Measurements from ENCODE around the gene TNFAIP8. TPM values are rescaled to one million over a fixed set of nuclear protein-coding genes. Genes with fewer than 3 reads are reported as not detected.

Gene TNFAIP8
- total and polyA plus RNA-seq, 2 experiments from 2014 or later, result 18.3 to 37.6 TPM

DNA sequence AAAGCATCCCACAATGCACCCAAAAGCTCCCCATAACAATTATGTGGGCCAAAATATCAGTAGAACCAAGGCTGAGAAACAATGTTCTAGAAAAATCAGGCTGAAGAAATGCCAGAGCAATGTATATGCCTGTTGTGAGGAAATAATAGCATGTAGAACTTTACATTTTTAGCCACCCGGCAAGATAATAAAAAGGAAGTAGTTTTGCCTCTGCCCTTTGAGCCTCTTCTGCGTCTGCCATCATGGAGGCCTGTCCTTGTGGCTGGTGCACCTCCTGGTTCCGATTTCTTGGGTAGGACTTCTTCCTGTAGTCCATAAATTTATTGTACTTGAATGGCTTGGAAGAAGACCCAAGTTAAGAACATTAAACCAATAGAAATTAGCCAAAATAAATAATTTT is 38.9 kb upstream of the TNFAIP8 start:
- H3K27ac ChIP-seq, result no peak overlapping the region
- peaks cover 10% of the 10 kb centered on the region for H3K4me1 ChIP-seq (ENCODE audit: insufficient read depth)
- H3K36me3 ChIP-seq (replicated peaks; ENCODE audit: insufficient read depth, low read depth), result no peaks in the 10 kb centered on the region
- H3K4me3 ChIP-seq, result no peak overlapping the region
- H3K9me2 ChIP-seq (replicated peaks; ENCODE audit: insufficient read depth), result no peaks in the 10 kb centered on the region
- TF ChIP-seq EZH2phosphoT487 (IDR thresholded peaks at IDR 0.05; ENCODE audit: low read depth, severe bottlenecking, unreplicated experiment) (no peak), EZH2 (IDR thresholded peaks at IDR 0.05; ENCODE audit: borderline replicate concordance) (no peak)
- TF ChIP-seq, protein P1, sequence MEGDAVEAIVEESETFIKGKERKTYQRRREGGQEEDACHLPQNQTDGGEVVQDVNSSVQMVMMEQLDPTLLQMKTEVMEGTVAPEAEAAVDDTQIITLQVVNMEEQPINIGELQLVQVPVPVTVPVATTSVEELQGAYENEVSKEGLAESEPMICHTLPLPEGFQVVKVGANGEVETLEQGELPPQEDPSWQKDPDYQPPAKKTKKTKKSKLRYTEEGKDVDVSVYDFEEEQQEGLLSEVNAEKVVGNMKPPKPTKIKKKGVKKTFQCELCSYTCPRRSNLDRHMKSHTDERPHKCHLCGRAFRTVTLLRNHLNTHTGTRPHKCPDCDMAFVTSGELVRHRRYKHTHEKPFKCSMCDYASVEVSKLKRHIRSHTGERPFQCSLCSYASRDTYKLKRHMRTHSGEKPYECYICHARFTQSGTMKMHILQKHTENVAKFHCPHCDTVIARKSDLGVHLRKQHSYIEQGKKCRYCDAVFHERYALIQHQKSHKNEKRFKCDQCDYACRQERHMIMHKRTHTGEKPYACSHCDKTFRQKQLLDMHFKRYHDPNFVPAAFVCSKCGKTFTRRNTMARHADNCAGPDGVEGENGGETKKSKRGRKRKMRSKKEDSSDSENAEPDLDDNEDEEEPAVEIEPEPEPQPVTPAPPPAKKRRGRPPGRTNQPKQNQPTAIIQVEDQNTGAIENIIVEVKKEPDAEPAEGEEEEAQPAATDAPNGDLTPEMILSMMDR (IDR thresholded peaks at IDR 0.05; ENCODE audit: poor library complexity), result no peak
- no peaks in the 10 kb centered on the region for H3K27me3 ChIP-seq
- WGBS (ENCODE audit: low lambda C conversion rate, missing lambda C conversion rate), result 93% methylated on average over 3 of the region's 3 CpGs
- no peak overlapping the region for H3K4me2 ChIP-seq
- no peak for DNase-seq (ENCODE audit: low spot score)
- H3K9me3 ChIP-seq (ENCODE audit: low read depth), result no peaks in the 10 kb centered on the region
- no peak overlapping the region for H2AFZ ChIP-seq
- H4K20me1 ChIP-seq (ENCODE audit: insufficient read depth, poor library complexity, severe bottlenecking), result no peaks in the 10 kb centered on the region
- H3K79me2 ChIP-seq, result peaks cover 10% of the 10 kb centered on the region

DNA sequence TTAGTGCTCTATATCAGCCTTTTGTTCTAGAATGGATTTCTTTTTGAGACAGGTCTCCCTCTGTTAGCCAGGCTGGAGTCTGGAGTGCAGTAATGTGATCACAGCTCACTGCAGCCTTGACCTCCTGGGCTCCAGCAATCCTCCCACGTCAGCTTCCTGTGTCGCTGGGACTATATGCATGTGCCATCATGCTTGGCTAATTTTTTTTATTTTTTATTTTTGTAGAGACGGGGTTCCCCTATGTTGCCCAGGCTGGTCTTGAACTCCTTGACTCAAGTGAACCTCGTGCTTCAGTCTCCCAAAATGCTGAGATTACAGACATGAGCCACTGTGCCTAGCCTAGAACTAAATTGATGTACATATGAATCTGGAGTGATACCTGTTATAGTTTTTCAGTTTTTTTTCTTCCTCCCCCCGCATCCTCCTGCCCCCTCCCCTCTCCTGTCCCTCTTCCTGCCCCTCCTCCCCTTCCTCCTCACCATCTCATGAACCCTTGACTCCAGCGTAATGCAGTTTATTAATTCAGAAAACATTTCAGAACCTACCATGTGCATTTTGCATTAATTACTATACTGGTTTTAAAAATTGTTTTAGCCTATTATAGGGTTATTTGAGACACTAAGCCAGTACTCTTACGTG is 37.4 kb upstream of the TNFAIP8 start:
- WGBS (ENCODE audit: low lambda C conversion rate, missing lambda C conversion rate), result 92% methylated on average over 6 of the region's 7 CpGs
- H3K4me3 ChIP-seq, result no peak overlapping the region
- H3K27me3 ChIP-seq, result no peaks in the 10 kb centered on the region
- no peak overlapping the region for H2AFZ ChIP-seq
- TF ChIP-seq EZH2phosphoT487 (IDR thresholded peaks at IDR 0.05; ENCODE audit: low read depth, severe bottlenecking, unreplicated experiment) (no peak), EZH2 (IDR thresholded peaks at IDR 0.05; ENCODE audit: borderline replicate concordance) (no peak)
- TF ChIP-seq, protein P1 (IDR thresholded peaks at IDR 0.05; ENCODE audit: poor library complexity), result no peak
- H3K4me2 ChIP-seq, result no peak overlapping the region
- DNase-seq (ENCODE audit: low spot score), result no peak
- H4K20me1 ChIP-seq (ENCODE audit: insufficient read depth, poor library complexity, severe bottlenecking), result no peaks in the 10 kb centered on the region
- H3K4me1 ChIP-seq (ENCODE audit: insufficient read depth), result peaks cover 15% of the 10 kb centered on the region
- H3K36me3 ChIP-seq (replicated peaks; ENCODE audit: insufficient read depth, low read depth), result no peaks in the 10 kb centered on the region
- H3K27ac ChIP-seq, result no peak overlapping the region
- H3K9me2 ChIP-seq (replicated peaks; ENCODE audit: insufficient read depth), result no peaks in the 10 kb centered on the region
- H3K79me2 ChIP-seq, result peaks cover 19% of the 10 kb centered on the region
- H3K9me3 ChIP-seq (ENCODE audit: low read depth), result no peaks in the 10 kb centered on the region

DNA sequence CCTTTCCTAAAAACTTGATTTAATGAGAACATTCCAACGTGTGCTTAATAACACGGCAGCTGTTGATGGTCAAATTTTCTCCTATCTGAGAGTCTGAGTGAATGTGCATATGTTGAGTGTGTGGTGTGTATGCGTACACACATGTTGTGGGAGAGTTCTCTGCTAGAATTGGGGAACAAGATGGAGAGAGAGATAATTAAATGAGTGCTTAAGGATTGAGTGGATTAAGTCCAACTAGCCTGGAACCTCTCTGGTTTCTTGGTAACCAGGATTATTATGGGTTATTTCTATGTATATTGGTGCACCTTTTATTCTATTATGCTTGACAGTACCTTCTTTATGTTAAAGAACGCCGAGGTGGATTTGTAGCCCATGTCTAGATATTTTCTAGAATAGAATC is 36.4 kb upstream of the TNFAIP8 start:
- DNase-seq (ENCODE audit: low spot score), result no peak
- Histone ChIP-seq H3K4me3 (no peak overlapping the region), H3K9me2 (replicated peaks; ENCODE audit: insufficient read depth) (no peaks in the 10 kb centered on the region), H4K20me1 (ENCODE audit: insufficient read depth, poor library complexity, severe bottlenecking) (no peaks in the 10 kb centered on the region), H3K36me3 (replicated peaks; ENCODE audit: insufficient read depth, low read depth) (no peaks in the 10 kb centered on the region), H3K27ac (no peak overlapping the region), H3K79me2 (peaks cover 19% of the 10 kb centered on the region), H2AFZ (no peak overlapping the region), H3K9me3 (ENCODE audit: low read depth) (no peaks in the 10 kb centered on the region), H3K4me1 (ENCODE audit: insufficient read depth) (peaks cover 14% of the 10 kb centered on the region), H3K27me3 (no peaks in the 10 kb centered on the region), H3K4me2 (no peak overlapping the region)
- no peak for TF ChIP-seq EZH2 (IDR thresholded peaks at IDR 0.05; ENCODE audit: borderline replicate concordance)
- TF ChIP-seq EZH2phosphoT487 (IDR thresholded peaks at IDR 0.05; ENCODE audit: low read depth, severe bottlenecking, unreplicated experiment), result no peak
- TF ChIP-seq, protein P1 (IDR thresholded peaks at IDR 0.05; ENCODE audit: poor library complexity), result no peak
- 95% methylated on average over 5 of the region's 5 CpGs for WGBS (ENCODE audit: low lambda C conversion rate, missing lambda C conversion rate)
